NCI-H2196 treated with DMSO at 0.1 percent for 48 hours (cell line): ENCODE measurements around the gene LSM14A.
A peak's percentile ranks its signal among the peaks of the same experiment; 100 is the strongest.
"Not testable (repeated sequence)": the region's sequence is repeated elsewhere in the genome, so short reads cannot be mapped to it uniquely, and the experiment has no call there.

Experiments
- DNase-seq: peaks from one replicate; lab custom pipeline; 2025; ENCODE audit not compliant: unreplicated experiment; lab: John Stamatoyannopoulos, UW

Gene LSM14A

DNA sequence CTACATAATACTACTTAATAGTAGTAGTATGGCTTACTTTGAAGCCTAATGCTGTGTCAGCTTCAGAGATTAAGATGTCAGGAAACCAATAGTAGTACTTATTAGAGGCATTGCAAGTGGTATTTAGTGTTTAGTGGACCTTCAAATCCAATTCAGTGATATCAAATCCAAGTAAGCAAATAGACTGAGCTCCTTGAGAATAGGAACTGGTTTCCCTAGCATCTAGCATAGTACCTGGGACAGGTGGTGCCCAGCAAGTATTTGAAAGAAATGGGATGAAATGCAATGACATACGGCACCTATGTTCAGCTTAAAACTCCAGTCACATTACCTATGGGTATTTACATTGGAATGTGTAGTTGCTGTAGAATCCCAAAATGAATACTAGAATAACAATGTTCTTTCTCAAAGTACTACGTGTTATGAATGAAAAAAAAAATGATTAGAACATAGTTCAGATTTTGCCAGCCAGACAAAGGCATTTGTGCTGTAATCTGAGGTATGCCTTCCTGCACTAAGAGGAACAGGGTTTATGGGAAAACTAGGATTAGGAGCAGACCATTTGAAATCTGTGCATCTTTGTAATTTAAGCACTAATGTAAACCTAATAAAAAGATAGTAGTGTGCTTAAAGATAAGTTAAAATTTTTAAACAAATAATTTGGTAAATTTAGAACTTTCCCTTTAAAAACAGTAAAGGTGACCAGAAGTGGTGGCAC lies 17.1 kb downstream of the LSM14A start:
- DNase-seq, result no peak

DNA sequence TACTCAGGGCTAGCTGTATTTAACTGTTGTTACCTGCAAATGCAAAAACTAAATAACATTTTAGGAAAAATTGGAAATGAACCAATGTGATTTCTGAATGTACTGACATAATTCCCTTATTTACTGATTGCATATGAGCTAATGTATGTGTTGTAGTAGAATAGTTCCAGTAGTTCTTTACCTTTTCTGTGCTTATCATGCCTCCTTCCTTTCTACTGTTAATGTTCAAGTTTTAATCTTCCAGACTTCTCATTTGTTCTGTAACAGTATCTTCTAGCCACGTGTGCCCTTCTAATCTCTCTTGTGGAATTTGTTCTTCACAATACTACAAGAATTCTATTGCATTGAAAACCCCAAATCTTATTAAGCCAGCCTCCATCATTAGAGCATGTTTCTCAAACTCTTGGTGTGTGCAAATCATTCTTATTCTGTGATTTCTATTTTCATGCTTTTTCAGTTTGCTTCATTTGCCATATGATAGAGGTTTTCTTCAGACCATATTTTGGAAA lies 17.7 kb downstream of the LSM14A start:
- no peak for DNase-seq

DNA sequence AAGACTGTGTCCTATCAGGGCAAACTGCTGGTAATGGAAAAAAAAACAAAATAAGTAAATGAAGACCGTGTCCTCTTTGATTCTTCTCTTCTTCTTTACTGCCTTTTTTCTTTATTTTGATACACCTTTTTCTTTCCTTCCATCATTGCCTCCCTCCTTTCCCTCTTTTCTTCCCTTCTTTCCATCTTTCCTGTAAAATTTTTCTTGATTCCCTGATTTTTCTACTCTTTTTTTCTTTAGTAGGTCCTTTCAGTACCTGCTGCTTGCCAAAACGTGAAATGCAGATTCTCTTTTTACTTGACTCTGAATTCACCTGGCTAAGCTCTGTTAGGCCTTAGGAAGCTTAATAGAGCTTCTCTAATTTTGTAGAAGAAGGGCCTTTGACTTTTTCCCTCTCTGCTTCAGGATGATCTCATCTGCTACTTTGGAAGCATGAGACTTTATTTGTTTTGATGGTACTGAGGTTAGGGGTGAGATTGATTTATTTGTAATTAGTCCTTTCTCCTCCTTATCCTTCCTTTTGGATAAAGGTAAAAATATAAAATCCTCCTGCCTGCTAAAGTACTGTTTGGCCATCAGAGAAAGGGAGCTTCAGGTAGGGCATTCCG lies 19.2 kb downstream of the LSM14A start:
- DNase-seq, result no peak

DNA sequence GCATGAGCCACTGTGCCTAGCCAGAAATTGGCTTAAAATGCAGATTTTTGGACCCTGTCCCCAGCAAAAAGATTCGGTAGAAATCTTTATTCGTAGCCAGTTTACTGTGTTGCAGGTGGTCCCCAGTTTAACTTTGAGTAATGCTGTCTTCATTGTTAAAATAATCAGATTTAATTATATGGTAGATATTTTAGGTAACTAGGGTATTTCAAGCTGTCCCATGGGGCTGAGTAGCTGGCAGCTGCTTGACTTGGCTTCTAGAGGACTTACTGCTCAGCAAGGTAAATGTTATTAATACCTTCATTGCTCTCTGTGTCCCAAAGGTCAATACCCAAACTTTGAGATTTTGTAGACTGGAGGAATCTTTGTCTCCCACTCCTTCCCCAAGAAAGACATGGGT lies 21.1 kb downstream of the LSM14A start:
- no peak for DNase-seq

DNA sequence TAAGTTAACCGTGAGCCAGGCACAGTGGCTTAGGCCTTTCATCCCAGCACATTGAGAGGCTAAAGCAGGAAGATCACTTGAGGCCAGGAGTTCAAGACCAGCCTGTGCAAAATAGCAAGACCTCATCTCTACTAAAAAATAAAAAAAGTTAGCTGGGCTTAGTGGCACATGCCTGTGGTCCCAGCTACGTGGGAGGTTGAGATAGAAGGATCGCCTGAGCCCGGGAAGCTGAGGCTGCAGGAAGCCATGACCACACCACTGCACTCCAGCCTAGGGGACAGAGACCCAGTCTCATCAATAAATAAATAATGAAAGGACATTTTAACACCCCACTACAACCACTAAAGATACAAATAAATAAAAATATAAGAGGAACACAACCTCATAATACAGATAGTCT lies 21.6 kb downstream of the LSM14A start:
- no peak for DNase-seq

DNA sequence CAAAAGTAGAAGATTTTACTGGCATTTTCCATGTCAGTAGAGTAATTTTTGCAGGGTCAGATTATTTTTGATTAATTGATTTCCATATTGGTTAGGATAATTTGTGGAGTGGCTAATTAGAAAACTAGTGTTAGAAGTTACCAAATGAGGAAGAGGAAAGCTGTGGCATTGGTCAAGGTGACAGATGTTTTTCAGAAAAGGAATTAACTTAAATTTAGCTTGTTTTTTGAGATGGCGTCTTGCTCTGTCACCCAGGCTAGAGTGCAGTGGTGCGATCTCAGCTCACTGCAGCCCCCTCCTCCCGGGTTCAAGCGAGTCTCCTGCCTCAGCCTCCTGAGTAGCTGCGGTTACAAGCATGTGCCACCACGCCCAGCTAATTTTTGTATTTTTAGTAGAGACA lies 28.8 kb downstream of the LSM14A start:
- DNase-seq, result no peak

DNA sequence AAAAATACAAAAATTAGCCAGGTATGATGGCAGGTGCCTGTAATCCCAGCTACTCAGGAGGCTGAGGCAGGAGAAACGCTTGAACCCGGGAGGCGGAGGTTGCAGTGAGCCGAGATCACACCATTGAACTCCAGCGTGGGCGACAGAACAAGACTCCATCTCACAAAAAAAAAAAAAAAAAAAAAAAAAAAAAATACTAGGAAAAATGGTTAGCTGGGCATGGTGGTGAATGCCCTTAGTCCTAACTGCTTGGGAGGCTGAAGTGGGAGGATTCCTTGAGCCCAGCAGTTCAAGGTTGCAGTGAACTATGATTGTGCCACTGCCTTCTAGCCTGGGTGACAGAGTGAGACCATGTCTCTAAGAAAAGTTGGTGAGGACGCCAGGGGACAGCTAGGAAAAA lies 33.0 kb downstream of the LSM14A start:
- DNase-seq, result not testable (repeated sequence)

DNA sequence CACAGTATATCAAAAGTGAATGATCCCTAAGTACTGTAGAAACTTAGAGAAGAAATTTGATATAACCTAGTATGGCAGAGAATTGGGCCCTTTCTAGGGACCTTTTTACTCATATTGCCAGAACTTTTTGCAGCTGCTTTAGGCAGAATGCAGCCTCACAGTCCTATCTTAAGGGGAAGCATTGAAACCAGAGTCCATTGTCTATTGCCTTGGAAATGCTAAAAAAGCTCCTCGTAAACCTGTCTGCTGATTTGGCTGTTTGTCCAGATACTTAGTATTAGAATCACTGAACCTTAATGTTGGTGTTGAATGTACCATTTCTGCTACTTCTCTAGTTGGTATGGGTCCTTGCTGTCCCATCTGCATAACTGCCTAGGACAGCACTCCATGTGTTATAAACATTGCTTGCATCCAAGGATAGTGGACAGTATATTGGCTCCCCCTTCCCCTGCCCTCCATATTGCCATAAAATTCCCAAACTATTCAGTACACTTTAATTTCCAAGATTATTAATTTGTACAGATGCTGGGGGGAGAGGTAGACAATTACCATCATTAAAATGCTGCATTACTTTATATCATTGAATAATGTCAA lies 36.1 kb downstream of the LSM14A start:
- no peak for DNase-seq

DNA sequence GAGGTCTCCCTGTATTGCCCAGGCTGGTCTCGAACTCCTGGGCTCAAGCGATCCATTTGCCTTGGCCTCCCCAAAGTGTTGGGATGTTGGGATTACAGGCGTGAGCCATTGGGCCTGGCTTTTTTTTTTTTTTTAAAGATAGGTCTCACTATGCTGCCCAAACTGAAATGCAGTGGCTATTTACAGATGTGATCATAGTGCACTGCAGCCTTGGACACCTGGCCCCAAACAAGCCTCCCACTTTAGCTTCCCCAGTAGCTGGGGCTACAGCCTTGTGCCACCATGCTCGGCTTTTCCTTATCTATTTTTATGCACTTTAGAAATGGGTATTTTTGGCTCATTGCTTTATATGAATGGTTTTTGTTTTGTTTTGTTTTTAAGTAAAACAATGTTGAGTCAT lies 37.4 kb downstream of the LSM14A start:
- DNase-seq, result no peak

DNA sequence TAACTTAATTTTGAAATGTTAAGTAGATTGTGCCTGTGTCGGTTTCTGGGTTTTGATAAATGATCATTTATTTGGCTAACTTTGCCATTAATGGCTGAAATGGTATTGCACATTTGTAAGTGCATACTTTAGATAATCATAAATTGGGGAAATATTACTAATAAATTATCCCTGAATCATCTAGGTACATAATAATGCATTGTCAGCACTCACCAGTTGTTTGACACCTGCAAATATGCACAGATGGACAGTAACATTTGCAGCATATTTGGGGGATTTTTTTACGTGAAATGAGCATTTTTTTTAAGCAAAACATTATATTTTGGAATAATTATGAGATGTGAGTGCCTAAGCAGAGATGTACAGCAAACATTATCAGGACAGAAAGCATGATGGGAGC lies 41.0 kb downstream of the LSM14A start:
- no peak for DNase-seq

DNA sequence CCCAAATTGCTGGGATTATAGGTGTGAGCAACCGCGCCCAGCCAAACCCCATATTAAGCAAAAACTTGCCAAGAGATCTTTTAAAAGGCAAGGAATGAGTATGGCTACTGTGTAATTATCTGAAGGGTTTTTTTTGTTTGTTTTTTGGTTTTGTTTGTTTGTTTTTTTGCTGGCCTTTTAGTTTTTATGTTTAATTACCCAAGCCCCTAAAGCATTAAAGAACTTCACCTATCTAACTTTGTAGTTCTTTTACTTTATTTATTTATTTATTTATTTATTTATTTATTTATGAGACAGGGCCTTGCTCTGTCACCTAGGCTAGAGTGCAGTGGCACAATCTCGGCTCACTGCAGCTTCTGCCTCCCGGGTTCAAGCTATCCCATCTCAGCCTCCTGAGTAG lies 41.7 kb downstream of the LSM14A start:
- DNase-seq, result no peak

DNA sequence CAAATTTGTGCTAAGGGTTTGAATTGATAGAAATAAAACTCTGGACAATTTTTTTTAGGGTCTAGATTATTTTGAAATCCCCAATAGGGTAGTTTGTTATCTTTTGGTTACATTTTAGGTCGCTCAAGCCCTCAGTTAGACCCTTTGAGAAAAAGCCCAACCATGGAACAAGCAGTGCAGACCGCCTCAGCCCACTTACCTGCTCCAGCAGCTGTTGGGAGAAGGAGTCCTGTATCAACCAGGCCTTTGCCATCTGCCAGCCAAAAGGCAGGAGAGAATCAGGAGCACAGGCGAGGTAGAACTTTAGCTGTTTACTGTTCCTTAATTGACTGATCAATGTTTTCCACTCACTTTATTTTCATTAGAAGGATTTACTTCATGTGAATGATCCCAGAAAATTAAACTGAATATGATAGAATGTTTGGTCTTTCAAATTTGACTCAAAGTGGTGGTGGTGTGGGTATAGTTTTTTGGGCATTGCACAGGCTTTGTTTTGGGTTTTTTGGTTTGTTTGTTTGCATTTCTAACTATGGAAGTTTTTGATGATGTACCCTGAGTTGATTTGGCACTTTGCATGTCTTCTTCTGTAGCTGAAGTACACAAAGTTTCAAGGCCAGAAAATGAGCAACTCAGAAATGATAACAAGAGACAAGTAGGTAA lies 42.8 kb downstream of the LSM14A start:
- no peak for DNase-seq

DNA sequence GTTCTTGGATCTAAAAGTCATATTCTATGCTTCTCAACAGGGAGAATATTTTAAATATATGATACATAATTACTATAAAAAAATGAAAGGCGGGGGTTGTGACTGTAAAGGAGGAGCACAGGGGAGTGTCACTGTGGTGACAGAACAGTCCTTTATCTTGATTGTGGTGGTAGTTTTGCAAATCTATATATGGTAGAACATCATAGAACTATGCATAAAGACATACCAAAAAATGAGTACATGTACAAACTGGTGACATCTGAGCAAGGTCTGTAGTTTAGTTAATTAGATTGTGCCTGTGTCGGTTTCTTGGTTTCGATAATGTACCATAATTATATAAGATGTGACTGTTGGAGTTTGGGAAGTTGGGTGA lies 43.3 kb downstream of the LSM14A start:
- DNase-seq, result no peak

DNA sequence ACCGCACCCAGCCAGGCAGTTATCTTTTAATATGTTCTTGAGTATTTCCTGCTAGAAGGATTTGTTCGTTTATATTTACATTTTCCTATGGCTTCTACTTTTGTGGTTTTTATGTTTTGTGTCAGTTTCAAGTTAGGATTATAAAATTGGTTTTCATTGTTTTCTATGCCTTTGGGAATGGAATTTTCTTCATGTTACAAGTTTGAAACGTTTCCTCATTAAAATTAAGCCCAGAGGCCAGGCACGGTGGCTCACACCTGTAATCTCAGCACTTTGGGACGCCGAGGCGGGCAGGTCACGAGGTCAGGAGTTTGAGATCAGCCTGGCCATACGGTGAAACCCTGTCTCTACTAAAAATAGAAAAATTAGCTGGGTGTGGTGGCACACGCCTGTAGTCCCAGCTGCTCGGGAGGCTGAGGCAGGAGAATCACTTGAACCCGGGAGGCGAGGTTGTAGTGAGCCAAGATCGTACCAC lies 44.5 kb downstream of the LSM14A start:
- DNase-seq, result not testable (repeated sequence)

DNA sequence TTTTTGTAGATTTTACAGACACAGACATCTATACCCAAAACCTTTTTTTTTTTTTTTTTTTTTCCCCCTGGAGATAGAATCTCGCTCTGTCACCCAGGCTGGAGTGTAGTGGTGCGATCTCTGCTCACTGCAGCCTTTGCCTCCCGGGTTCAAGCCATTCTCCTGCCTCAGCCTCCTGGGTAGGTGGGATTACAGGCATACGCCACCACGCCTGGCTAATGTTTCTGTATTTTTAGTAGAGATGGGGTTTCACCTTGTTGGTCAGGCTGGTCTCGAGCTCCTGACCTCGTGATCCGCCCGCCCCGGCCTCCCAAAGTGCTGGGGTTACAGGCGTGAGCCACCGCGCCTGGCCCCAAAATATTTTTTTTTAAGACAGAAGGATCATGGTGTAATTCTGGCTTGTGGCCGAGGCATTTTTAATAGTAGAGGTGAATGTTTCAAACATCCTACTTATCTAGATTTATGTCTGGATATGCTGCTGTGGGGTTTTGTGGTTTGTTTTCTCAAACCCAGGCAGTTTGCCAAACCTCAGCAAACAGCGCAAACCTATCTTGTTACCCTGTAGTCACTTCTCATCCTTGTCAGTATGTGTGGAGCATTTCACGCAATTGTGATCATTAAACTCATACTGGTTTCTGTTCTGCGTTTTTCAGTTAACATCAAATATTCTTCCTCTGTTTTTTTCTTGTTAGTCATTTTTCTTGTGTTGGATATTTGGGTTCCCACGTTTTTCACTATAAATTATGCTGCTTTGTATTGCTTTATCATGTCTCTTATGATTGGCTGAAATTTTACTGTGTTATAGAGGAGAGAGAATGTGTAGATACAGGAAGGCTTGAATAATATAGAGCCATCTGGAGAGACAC lies 45.9 kb downstream of the LSM14A start:
- peak; percentile 81 for DNase-seq

DNA sequence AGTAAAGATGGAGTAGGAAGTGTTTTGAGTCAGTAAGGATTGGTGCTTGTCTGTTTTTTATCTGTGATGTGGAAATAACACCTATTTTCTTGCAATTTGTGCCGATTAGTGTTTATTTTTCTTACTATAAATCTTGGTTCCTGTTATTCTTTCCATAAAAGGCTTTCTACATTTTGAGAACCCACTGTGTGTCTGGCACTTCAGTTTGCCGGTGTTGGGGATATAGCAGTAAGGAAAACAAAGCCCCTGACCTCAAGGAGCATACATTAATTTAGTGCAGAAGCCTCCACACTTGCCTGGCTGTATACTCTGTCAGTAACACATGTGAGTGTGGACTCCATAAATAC lies 46.5 kb downstream of the LSM14A start:
- DNase-seq, result no peak

DNA sequence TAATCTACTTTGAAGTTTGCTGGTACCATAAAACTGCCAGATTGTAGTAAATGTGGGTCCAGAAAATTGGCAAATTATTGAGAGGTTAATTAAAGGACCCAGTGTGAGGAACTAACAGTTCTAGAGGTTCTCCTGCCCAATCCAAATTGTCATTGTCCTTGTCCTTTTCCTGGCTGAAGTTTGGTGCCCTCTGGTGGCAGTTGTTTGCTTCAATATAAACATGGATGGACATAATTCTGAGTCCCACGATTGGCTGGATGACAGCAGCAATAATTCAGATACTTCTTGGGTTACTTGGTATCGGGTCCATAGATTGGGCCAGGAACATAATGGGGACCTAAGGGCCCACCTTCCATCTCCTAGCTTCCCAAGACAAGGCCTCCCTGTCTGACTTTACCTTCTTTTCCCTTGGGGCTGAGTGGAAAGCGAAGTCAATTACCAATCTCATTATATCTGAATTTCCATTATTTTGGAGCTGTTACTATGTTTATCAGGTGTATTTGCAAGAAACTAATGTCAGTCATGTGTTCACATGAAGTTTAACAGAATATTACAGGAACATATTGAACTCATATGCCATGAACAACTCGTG lies 48.3 kb downstream of the LSM14A start:
- peak; percentile 57 for DNase-seq

DNA sequence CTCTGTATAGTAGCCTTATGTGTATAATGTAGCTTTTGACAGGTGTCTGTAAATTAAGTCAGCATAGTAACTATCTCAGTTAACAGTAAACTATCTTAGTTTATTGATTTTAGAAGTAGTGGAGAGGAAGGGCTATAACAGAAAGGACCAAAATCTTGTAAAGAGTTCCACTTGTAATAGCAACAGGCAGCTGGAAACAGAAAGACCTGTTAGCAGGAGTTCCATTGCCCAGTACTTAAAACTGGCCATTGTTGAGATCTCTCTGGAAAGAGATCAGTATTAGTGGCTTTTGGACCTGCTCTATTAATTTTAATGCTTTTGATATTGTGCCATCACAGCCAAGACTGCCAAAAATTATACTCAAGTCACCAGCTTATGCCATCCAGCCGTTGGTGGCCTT lies 50.1 kb downstream of the LSM14A start:
- DNase-seq, result no peak

DNA sequence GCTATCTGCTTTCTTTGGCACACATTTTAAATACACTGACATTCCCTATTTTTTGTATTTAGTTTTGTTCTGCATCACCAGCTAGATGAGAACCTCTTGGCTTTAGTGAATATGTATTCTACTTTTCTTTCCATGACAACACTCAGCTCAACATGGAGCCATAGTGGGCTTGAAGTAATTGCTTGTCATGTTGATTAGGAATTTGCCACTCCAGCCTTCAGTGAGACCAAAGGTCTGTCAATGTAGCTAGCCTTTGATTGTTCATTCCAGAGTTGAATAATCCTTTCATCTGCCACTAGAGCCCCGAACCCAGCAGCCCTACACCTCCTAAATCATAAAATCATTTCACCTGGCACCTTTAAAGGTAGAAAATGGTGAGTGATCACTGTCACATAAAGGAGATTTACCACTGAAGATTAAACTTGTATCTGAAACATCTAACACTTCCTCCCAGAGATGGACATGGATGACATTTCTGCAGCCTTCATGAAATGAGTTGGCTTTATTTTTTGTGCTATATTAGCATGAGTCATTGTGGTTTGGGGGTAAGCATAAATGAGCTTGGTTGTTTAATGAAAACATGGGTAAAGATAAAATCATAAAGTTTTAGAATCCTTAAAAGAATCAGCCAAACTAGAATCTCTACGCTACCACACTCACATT lies 52.8 kb downstream of the LSM14A start:
- DNase-seq, result no peak

DNA sequence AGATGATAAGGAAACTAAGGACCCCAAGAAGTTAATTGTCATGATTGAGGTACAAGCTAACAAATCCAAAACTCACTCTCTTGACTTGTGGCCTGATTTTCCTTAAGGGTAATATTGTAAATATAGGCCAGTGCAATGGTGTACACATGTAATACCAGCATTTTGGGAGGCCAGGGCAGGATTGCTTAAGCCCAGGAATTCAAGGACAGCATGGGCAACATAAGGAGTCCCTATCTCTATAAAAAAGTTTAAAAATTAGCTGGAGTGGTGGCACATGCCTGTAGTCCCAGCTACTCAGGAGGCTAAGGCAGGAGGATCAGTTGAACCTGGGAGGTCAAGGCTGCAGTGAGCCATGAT lies 53.3 kb downstream of the LSM14A start:
- no peak for DNase-seq
